ENCODE measurements around the gene FOXC2. TPM values are rescaled to one million over a fixed set of nuclear protein-coding genes. Genes with fewer than 3 reads are reported as not detected.

FOXC2 gene
- total RNA-seq, 4 donors from 2014 or later = 9.3 to 18.2 (median 14.1) TPM

- no peak for DNase-seq (ENCODE audit: low spot score in 2 of 2)
- H3K9me3 ChIP-seq = no peaks in the 10 kb centered on the region
- H3K27ac ChIP-seq = no peak overlapping the region
- TF ChIP-seq CTCF (IDR thresholded peaks at IDR 0.05) = no peak
- TF ChIP-seq POLR2A (IDR thresholded peaks at IDR 0.05) = no peak
- TF ChIP-seq EP300 (IDR thresholded peaks at IDR 0.05) = no peak
- peaks cover 0 to 37% of the 10 kb centered on the region in 2 donors for H3K27me3 ChIP-seq
- no peaks in the 10 kb centered on the region for H3K36me3 ChIP-seq
- H3K4me3 ChIP-seq = no peak overlapping the region
- 90% methylated on average over 6 of the region's 6 CpGs for WGBS, 2 donors
- H3K4me1 ChIP-seq = peaks cover 0 to 35% (median 2%) of the 10 kb centered on the region in 4 donors
Measured at GRCh38 chr16:86562356-86562755, 4.3 kb upstream of the FOXC2 start.

GRCh38 chr16:86563469-86564345 is 2.9 kb upstream of the FOXC2 start:
- H3K4me1 ChIP-seq = peaks cover 0 to 35% (median 2%) of the 10 kb centered on the region in 4 donors
- peak overlapping the region in 3 of 4 donors; percentile 3 to 34 (median 11) for H3K4me3 ChIP-seq
- 1% methylated on average over 34 to 41 of the region's 41 CpGs for WGBS, 2 donors
- H3K9me3 ChIP-seq = no peaks in the 10 kb centered on the region
- no peaks in the 10 kb centered on the region for H3K36me3 ChIP-seq
- peak; percentile 94 to 99 for DNase-seq (ENCODE audit: low spot score in 2 of 2)
- H3K27ac ChIP-seq = peak overlapping the region in 2 of 4 donors; percentile 67 to 79
- H3K27me3 ChIP-seq = peaks cover 0 to 44% of the 10 kb centered on the region in 2 donors
- TF ChIP-seq CTCF (IDR thresholded peaks at IDR 0.05) (peak; percentile 99 to 100 (median 100)), POLR2A (IDR thresholded peaks at IDR 0.05) (no peak), EP300 (IDR thresholded peaks at IDR 0.05) (peak; percentile 24 to 54)

GRCh38 chr16:86565181-86565631 is 1.4 kb upstream of the FOXC2 start:
- no peak for DNase-seq (ENCODE audit: low spot score in 2 of 2)
- Histone ChIP-seq H3K4me1 (peaks cover 0 to 35% (median 2%) of the 10 kb centered on the region in 4 donors), H3K27ac (peak overlapping the region; percentile 21 to 79 (median 47)), H3K4me3 (peak overlapping the region in 2 of 4 donors; percentile 26 to 60), H3K9me3 (no peaks in the 10 kb centered on the region), H3K36me3 (no peaks in the 10 kb centered on the region), H3K27me3 (peaks cover 0 to 55% of the 10 kb centered on the region in 2 donors)
- WGBS, 2 donors = 30 to 49% methylated on average over 16 of the region's 16 CpGs
- no peak for TF ChIP-seq CTCF (IDR thresholded peaks at IDR 0.05)
- no peak for TF ChIP-seq POLR2A (IDR thresholded peaks at IDR 0.05)
- TF ChIP-seq EP300 (IDR thresholded peaks at IDR 0.05) = no peak

GRCh38 chr16:86565644-86566511 is 751 bp upstream of the FOXC2 start:
- DNase-seq (ENCODE audit: low spot score in 2 of 2) = no peak
- Histone ChIP-seq H3K9me3 (no peaks in the 10 kb centered on the region), H3K36me3 (no peaks in the 10 kb centered on the region), H3K27me3 (peaks cover 0 to 62% of the 10 kb centered on the region in 2 donors), H3K4me1 (peaks cover 0 to 35% (median 2%) of the 10 kb centered on the region in 4 donors), H3K4me3 (peak overlapping the region; percentile 26 to 60 (median 42)), H3K27ac (peak overlapping the region; percentile 21 to 79 (median 47))
- 13 to 16% methylated on average over 53 of the region's 53 CpGs for WGBS, 2 donors
- TF ChIP-seq CTCF (IDR thresholded peaks at IDR 0.05) = no peak
- TF ChIP-seq POLR2A (IDR thresholded peaks at IDR 0.05) = no peak
- no peak for TF ChIP-seq EP300 (IDR thresholded peaks at IDR 0.05)
